Activated CD4-positive, alpha-beta T cell treated with anti-CD3 and anti-CD28 coated beads, Interleukin-2, Interleukin-4, amounts not matched to agents 100 ng/mL and 50 ng/mL, durations not matched to agents 16 hours and 8 hours (primary cell): Measurements from ENCODE around the gene RNF141.

Source experiments
- DNase-seq: peaks from one replicate; pipeline ENCODE4 v3.0.0-alpha.2; 2020; ENCODE audit warnings: low spot score

The RNF141 gene

GRCh38 chr11:10480760-10481159 lies 60.2 kb downstream of the RNF141 start:
- no peak for DNase-seq

- DNase-seq: no peak
Measured at GRCh38 chr11:10480026-10480425, 61.0 kb downstream of the RNF141 start.

GRCh38 chr11:10478574-10479550 lies 62.1 kb downstream of the RNF141 start:
- DNase-seq: no peak

GRCh38 chr11:10478066-10478465 lies 62.9 kb downstream of the RNF141 start:
- no peak for DNase-seq

- DNase-seq: no peak
Measured at GRCh38 chr11:10477690-10478046, 63.3 kb downstream of the RNF141 start.

- DNase-seq: no peak
Measured at GRCh38 chr11:10476927-10477689, 63.9 kb downstream of the RNF141 start.

GRCh38 chr11:10476342-10476741 lies 64.6 kb downstream of the RNF141 start:
- DNase-seq: no peak

- DNase-seq: no peak
Measured at GRCh38 chr11:10474551-10474950, 66.4 kb downstream of the RNF141 start.

GRCh38 chr11:10473371-10473770 lies 67.6 kb downstream of the RNF141 start:
- no peak for DNase-seq

GRCh38 chr11:10462746-10463300 lies 78.2 kb downstream of the RNF141 start:
- DNase-seq: no peak
